Endometrium (tissue), 2 donors: ENCODE data around the gene RNF111.
A peak's percentile ranks its signal among the peaks of the same experiment; 100 is the strongest.

Experiments used
- FAIRE-seq: peaks from 2 replicates; lab custom pipeline; 2012; peaks lifted over from hg19 to GRCh38; lab: Jason Lieb, UNC
- donor health status: control.
- donor health status: control.

Gene RNF111

GRCh38 chr15:58987491-58988005, at the start of gene RNF111:
Gene RNF111 (plus strand): TSS chr15:58987663. CDS start chr15:59030823, 43,160 bp downstream.
- peak; percentile 55 for FAIRE-seq

DNA sequence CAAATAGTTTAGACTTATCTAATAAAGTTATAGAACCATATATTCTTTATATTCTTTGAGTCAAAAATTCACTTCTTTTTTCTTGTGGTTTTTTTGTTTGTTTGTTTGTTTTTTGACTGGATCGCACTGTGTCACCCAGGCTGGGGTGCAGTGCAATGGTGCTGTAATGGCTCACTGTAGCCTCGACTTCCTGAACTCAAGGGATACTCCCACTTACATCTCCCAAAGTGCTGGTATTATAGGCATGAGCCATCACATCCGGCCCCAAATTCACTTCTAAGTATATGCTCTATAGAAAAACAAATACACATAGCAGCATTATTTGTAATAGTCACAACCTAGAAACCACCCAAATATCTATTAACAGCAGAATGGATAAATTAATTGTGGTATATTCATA, 40.3 kb upstream of the RNF111 start:
- FAIRE-seq = no peak

- FAIRE-seq = no peak
Observed at GRCh38 chr15:58951388-58952007, 36.0 kb upstream of the RNF111 start.

DNA sequence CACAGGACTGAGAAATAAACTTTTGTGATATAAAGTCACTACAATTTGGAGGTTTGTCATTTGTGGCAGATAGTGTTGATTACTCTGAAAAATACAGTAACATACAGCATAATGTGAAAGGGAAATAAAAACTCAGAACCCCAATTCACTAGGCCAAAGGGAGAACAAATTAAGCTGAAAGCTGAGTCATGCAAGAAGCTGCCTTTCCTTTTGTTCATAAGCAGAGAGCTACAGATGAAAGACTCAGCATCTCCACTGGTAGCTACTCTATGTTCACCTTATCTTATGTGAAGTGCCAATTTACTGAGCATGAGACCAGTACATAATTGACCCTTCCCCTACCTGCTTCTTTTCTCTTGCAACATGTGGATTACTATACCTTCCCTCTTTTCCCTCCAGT, 34.7 kb upstream of the RNF111 start:
- FAIRE-seq = no peak

DNA sequence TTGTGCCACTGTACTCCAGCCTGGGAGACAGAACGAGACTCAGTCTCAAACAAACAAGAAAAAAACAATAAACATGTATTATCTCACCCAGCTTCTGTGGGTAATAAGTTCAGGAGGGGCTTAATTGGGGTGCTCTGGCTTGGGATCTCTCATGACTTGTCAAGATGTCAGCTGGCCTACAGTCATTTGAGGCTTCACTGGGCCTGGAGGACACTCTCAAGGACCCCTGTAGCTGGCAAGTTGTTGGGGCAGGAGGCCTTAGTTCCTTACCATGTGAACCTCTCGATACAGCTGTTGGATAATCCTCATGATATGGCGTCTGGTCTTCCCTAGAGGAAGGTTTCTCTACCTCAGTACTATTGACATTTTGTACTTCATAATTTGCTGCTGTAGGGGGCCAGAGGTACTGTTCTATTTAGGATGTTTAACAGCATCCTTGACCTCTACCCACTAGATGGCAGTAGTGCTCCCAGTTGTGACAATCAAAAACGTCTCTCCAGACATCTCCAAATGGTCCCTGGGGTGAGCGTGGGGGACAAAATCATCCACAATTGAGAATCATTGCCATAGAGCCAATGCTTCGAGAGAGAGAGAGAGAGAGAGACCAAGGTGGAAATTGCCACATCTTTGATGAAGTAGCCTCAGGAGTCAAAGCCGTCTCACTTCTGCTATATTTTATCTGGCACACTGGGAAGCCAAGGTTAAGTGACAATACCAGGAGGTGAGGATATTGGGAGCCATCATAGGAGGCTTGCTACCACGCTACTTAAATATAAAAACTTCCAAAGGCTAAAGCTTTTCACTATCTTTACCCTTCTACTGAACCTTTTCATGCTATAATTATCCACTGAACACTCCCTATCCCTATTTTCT, 30.1 kb upstream of the RNF111 start:
- FAIRE-seq = no peak

DNA sequence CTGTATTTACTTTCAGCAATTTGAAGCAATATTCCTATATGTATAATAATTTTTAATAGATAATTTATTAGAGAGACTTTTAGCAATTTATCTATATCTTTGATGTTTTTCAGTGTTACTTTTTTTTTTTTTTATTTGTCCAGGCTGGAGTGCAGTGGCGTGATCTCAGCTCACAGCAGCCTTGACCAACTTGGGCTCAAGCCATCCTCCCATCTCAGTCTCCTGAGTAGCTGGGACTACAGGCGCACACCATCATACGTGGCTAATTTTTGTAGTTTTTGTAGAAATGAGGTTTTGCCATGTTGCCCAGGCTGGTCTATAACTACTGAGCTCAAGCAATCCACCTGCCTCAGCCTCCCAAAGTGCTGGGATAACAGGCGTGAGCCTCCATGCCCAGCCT, 28.7 kb upstream of the RNF111 start:
- FAIRE-seq = no peak

GRCh38 chr15:58962136-58962535, 25.3 kb upstream of the RNF111 start:
- FAIRE-seq = no peak

- FAIRE-seq = no peak
Observed at GRCh38 chr15:58962662-58963565, 24.5 kb upstream of the RNF111 start.

- no peak for FAIRE-seq
Observed at GRCh38 chr15:58966698-58967097, 20.8 kb upstream of the RNF111 start.

- FAIRE-seq = no peak
Observed at GRCh38 chr15:58967479-58967878, 20.0 kb upstream of the RNF111 start.

- no peak for FAIRE-seq
Observed at GRCh38 chr15:58977887-58978286, 9.6 kb upstream of the RNF111 start.

DNA sequence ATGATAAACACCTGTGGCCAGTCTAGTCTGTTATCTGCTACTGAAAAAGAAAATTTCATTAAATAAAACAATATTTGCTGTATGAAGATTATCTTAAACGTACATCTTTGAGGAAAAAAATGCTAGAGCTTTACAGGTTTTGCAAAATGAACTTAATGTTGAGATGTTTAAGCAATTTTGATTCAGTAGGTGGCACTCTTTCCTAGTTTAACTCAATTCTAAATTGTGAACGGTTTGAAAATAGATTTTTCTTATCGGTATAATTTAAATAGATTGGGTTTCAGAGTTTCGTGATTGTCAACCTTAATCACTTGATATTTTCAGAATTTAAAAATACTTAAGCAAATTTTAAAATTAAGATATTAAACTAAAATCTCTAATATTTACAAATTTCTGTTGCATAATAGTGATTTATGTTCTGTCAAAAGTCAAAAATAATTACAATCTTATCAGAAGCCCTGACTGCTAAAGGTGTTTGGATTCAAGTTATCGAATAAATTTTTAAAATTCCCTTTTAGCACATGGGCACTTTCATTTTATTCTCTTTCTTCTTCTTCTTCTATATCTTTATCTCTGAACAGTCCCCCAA, 7.0 kb upstream of the RNF111 start:
- FAIRE-seq = peak; percentile 97

- FAIRE-seq = no peak
Observed at GRCh38 chr15:58981808-58982475, 5.5 kb upstream of the RNF111 start.

- FAIRE-seq = no peak
Observed at GRCh38 chr15:58983261-58983660, 4.2 kb upstream of the RNF111 start.

GRCh38 chr15:58985443-58985842, 2.0 kb upstream of the RNF111 start:
- no peak for FAIRE-seq

GRCh38 chr15:58987036-58987435, 427 bp upstream of the RNF111 start:
- no peak for FAIRE-seq

DNA sequence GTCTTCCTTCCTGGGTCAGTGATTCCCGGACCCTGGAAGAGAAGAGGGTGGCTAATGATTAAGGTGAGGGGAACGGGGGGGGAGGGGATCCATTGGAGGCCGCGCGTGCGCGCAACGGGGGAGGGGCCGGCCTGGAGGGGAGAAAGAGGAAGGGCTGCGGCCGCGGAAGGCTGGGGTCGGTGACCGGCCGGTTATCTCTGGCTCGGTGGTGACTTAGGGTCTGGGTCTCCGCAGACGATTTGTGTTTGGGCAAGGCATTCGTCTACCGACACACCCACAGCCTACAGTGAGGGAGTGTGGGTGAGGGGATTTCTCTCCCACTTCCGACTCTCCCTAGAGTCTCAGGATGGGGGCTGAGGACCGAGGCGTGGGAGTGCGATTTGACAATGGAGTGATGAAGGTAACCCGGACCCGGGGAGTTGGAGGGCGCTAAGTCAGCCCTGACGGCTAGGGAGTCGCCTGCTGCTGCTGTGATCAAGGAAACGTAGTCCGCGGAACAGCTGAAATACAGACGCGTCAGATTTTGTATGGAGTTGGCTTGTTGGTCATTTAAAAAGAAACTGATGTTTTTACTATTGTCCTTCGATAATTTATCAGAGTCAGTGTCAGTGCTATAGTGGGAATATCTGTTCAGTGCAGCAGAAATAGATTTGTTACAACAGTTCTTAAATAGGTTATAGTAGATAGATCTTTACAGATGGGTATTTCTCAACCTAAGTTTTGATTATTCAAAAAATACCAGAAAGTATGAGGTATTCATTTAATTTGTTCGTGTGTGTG, 733 bp downstream of the RNF111 start:
- FAIRE-seq = no peak

DNA sequence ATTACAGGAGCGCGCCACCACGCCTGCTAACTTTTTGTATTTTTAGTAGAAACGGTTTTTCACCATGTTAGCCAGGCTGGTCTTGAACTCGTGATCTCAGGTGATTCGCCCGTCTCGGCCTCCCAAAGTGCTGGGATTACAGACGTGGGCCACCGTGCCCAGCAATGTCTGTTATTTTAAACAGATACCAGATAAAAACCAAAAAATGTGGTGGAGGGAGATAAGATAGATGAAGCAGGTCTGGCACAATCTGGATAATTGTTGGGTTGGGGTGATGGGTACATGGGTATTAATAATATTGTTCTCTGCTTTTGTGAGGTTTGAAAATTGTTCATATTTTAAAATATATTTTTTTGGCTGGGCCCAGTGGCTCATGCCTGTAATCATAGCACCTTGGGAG, 4.7 kb downstream of the RNF111 start:
- no peak for FAIRE-seq

DNA sequence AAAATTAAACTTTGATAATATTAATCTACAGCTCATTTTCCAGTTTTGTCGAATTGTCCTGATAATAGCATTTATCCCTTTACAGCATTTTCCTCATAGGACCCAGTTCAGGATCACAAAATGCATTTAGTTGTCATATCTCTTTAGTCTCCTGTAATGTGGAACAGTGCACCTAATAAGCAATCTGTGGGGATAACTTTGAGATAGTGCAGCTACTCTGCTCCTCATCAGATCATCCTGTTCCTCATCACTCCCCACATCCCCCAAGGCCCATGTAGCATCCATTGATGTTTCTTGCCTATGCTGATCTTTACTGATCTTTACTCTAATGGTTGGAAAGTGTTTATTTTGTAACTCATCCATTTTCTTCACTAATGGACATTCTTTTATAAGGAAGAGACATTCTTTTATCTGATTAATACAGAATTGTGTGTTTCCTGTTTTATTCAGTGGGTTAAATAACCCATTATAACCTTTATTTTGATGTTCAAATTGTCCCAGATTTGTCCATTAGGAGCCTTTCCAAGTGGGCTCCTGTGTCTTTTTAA, 7.5 kb downstream of the RNF111 start:
- FAIRE-seq = no peak

GRCh38 chr15:58999694-59000093, 12.2 kb downstream of the RNF111 start:
- FAIRE-seq = no peak
